Measurements from ENCODE around the gene CLDN14. TPM values are rescaled to one million over a fixed set of nuclear protein-coding genes. Genes with fewer than 3 reads are reported as not detected.

Gene CLDN14
- total and polyA plus RNA-seq, 2 donors = 0.09 to 0.16 TPM

DNA sequence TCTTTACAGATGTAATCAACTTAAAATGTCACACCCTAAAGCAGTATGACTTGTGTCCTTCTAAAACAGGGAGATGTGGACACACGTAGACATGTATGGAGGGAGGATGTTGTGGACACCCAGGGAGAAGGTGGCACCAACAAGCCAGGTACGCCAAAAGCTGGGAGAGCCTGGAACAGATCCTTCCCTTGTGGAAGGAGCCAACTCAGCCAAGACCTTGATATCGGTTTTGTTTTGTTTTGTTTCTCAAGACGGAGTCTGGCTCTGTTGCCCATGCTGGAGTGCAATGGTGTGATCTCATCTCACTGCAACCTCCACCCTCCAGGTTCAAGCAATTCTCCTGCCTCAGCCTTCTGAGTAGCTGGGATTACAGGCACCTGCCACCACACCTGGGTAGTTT is 49.1 kb downstream of the CLDN14 start:
- H3K4me3 ChIP-seq (ENCODE audit: low read depth, low read length) = no peak overlapping the region
- WGBS = 74% methylated on average over 4 of the region's 4 CpGs
- H3K27ac ChIP-seq (ENCODE audit: low read depth) = no peak overlapping the region
- H3K4me1 ChIP-seq (ENCODE audit: insufficient read depth) = no peaks in the 10 kb centered on the region
- H3K36me3 ChIP-seq (ENCODE audit: insufficient read depth) = no peaks in the 10 kb centered on the region
- DNase-seq (ENCODE audit: extremely low spot score) = no peak

DNA sequence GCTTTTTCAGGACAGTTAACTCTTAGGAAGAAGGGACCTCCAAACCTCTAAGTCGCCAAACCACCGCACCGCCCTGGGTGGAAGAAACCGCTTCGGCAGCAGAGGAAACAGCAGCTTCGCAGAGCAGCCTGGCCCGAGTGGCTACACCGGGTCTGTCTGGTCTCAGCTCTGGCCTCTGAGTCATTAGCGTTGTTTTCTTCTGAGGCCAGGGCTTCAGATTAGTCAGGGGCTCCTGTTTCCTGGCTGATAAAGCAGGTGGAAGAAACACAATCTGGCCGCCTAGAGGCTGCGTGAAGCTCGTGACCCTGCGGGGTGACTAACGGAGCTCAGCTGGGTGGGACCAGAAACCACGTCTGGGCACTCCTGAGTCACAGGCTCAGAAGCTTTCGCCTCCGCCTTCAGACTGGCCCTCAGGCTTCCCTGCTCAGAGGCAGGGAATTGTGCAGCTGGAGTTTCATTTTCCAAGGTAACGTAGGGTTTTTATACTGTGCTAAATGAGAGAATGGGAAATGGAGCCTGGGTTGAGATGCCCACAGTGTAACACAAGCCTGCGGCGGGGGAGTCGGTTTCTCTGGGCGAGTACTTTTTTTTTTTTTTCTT is 49.9 kb downstream of the CLDN14 start:
- H3K4me1 ChIP-seq (ENCODE audit: insufficient read depth) = no peaks in the 10 kb centered on the region
- H3K27ac ChIP-seq (ENCODE audit: low read depth) = peak overlapping the region; percentile 35
- H3K4me3 ChIP-seq (ENCODE audit: low read depth, low read length) = no peak overlapping the region
- H3K36me3 ChIP-seq (ENCODE audit: insufficient read depth) = no peaks in the 10 kb centered on the region
- DNase-seq (ENCODE audit: extremely low spot score) = no peak
- WGBS = 31% methylated on average over 22 of the region's 22 CpGs

DNA sequence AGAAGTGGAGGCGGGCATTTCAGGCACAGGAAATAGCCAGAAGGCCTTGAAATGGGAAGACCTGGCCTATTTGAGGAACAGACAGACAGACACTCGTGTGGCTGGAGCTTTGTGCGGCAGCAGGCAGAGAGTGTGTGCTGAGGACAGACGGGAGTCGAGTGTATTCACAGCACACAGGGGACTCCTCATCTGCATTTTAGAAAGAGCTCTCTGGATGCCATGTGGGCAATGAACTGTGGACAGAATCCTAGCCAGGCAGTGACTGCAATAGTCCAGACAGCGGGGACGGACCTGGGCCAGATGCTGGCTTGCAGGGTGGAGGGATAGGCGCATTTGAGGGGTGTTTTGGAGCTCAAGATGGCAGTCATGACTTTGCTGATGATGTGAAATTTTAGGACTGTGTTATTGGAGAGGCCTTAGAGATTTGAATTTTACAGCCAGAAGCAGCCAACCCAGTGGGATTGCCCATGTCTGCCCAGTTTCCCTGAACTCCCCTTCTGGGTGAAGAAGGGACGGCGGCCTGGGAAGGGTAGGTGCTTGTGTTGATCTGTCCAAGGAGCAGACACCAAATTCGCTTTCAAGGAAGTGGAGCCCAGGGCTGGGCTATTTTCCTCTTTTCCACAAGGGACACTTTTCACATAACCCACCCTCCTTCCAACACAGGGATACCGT is 51.0 kb downstream of the CLDN14 start:
- WGBS = 86% methylated on average over 12 of the region's 12 CpGs
- Histone ChIP-seq H3K27ac (ENCODE audit: low read depth) (no peak overlapping the region), H3K4me3 (ENCODE audit: low read depth, low read length) (no peak overlapping the region), H3K36me3 (ENCODE audit: insufficient read depth) (no peaks in the 10 kb centered on the region), H3K4me1 (ENCODE audit: insufficient read depth) (no peaks in the 10 kb centered on the region)
- no peak for DNase-seq (ENCODE audit: extremely low spot score)

DNA sequence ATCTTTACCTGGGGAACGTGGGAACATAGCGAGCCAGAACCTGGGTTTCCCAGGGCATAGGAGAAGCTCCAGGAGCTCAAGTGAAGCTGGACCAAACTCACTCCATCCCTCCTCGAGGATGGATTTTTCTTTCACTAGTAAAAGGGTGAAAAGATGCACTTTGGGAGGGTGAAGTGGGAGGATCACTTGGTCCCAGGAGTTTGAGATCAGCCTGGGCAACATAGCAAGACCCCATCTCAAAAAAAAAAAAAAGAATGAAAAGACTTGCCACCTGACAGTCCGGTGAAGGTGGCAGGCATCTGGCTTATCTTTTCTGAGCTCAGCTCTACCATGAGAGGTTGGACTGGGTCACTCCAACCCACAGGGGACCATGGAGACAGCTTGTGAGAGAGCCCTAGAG is 52.4 kb downstream of the CLDN14 start:
- Histone ChIP-seq H3K4me1 (ENCODE audit: insufficient read depth) (no peaks in the 10 kb centered on the region), H3K27ac (ENCODE audit: low read depth) (no peak overlapping the region), H3K36me3 (ENCODE audit: insufficient read depth) (no peaks in the 10 kb centered on the region), H3K4me3 (ENCODE audit: low read depth, low read length) (no peak overlapping the region)
- DNase-seq (ENCODE audit: extremely low spot score) = no peak
- WGBS = 90% methylated on average over 4 of the region's 4 CpGs

DNA sequence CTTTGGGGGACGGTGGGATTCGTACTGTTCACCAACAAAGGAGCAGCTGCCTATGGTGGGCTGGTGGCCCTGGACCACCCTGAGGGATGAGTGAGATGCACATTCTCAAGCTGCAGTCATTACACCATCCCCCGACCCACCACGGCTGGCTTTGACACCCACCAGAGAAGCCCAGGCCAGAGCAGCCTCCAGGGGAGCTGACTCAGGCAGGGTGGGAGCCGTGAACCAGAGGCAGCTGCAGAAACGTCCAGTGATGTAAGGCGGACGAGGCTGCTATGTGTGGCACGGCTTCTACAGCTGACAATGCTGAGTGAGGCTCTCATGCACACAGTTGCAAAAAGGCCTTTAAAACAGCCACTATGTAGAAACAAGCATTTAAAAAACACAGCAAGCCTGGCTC is 54.6 kb downstream of the CLDN14 start:
- 77% methylated on average over 9 of the region's 9 CpGs for WGBS
- H3K36me3 ChIP-seq (ENCODE audit: insufficient read depth) = no peaks in the 10 kb centered on the region

DNA sequence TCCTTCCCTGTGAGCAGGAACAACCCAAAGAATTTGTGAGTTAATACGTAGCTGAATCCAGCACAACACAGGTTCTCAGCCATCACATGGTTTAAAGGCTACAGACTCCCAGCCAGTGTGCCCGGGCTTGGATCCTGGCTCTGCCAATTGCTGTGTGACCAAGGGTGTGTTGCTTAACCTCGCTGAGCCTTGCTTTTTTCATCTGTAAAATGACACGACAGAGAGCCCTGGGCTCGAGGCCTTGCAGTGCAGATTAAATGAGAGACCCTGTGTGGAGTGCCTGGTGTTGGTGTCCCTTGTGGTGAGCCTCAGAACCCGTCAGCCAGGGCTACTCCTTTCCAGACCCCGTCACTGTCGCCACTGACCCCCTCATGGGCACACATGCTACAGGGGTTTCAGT is 55.3 kb downstream of the CLDN14 start:
- no peak for DNase-seq (ENCODE audit: extremely low spot score)
- Histone ChIP-seq H3K4me1 (ENCODE audit: insufficient read depth) (no peaks in the 10 kb centered on the region), H3K36me3 (ENCODE audit: insufficient read depth) (no peaks in the 10 kb centered on the region), H3K27ac (ENCODE audit: low read depth) (no peak overlapping the region), H3K4me3 (ENCODE audit: low read depth, low read length) (no peak overlapping the region)
- 95% methylated on average over 8 of the region's 8 CpGs for WGBS

More for the DNA sequence above, 54.6 kb downstream of the CLDN14 start:
- Histone ChIP-seq H3K4me1 (ENCODE audit: insufficient read depth) (no peaks in the 10 kb centered on the region), H3K4me3 (ENCODE audit: low read depth, low read length) (no peak overlapping the region), H3K27ac (ENCODE audit: low read depth) (no peak overlapping the region)
- DNase-seq (ENCODE audit: extremely low spot score) = no peak

DNA sequence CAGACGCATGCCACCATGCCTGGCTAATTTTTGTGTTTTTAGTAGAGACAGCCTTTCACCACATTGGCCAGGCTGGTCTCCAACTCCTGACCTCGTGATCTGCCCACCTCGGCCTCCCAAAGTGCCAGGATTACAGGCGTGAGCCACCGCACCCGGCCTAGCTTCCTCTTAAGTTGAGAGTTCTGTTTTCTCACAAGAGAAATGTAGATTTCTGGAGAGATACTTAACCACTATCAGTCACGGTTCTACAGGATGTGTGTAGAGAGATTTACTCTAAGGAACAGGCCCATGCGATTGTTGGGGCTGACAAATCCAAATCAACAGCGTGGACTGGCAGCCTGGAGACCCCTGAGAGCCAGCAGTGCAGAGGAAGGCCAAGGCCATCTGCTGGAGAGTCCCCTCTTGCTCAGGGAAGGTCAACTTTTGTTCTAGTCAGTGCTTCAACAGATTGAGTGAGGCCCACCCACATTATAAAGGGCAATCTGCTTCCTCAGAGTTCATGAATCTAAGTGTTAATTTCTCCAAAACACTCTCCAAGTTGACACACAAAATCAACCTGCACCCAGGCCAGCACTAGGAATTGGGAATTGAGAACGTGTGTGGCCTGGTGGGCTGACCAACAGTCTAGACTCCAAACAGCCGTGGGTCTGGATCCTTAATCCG is 56.0 kb downstream of the CLDN14 start:
- no peaks in the 10 kb centered on the region for H3K4me1 ChIP-seq (ENCODE audit: insufficient read depth)
- H3K4me3 ChIP-seq (ENCODE audit: low read depth, low read length) = no peak overlapping the region
- H3K27ac ChIP-seq (ENCODE audit: low read depth) = no peak overlapping the region
- H3K36me3 ChIP-seq (ENCODE audit: insufficient read depth) = no peaks in the 10 kb centered on the region
- 89% methylated on average over 12 of the region's 12 CpGs for WGBS
- DNase-seq (ENCODE audit: extremely low spot score) = no peak

DNA sequence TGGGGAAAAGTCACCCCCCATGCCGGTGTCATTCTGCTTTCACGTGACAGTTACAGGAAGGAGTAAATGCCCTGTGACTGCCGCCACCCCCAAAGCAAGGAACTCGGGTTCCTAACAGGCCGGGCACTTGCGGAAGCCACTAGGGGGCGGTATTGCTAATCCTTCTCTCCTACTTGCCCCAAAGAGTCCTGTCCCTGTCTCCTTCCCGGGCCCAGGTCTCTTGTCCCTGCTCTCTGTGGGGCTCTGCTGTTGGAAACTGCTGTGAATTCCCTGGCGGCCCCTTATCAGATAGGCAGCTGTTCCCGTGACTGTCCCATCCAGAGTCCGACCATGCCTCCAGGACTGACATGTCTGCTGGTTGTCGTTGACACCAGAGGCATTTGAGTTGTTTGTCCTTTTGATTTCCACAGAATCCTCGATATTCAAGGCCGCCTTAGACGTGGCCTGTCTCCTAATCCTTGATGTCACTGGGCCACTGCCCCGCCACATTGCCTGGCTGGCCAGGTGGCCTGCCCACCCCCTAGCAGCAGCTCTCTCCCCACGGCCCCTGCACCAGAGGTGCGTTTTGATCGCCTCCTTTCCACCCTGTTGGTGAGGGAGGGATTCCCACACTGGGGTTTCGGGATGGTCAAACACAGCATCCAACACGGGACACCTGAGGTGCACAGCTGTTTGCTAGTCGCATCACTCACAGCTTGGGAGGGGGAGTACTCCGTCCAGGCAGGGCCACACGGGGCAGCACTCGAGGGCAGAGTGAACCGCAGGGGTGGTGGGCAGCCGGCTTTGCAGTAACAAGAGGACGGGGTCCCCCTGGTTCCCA is 57.4 kb downstream of the CLDN14 start:
- DNase-seq (ENCODE audit: extremely low spot score) = no peak
- Histone ChIP-seq H3K4me3 (ENCODE audit: low read depth, low read length) (no peak overlapping the region), H3K27ac (ENCODE audit: low read depth) (no peak overlapping the region), H3K4me1 (ENCODE audit: insufficient read depth) (no peaks in the 10 kb centered on the region), H3K36me3 (ENCODE audit: insufficient read depth) (no peaks in the 10 kb centered on the region)
- WGBS = 57% methylated on average over 28 of the region's 28 CpGs

DNA sequence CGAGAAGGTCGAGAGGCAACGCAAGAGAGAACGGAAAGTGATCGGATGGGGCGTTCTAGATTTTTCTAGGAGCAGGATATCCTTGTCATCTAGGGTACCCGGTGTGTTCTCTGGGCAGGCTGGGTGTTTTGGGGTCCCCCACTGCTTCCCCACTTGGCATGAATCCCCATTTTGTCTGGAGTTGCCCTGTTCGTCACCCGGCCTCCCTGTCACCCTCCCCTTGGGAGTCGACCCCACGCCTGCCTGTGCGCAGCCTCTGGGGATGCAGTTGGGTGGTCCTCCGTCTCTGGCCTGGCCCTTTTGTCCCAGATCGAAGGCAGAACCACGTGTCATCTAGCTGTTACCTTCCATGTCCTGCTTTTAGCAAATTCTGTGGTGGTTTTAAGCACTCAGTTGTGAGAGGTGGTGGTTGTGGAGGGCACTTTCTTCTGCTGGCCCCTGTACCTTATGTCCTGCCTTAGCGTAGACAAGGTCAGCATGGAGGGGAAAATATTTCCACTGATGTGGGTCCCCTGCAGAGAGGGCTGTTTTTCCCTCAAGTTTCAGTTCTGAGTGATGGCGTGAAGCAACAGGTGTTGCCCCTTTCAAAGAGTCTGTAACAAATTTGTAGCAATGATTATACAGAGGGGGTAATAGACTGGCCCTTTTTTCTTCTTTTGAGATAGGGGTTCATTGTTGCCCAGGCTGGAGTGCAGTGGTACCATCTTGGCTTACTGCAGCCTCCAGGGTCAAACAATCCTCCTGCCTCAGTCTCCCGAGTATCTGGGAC is 59.2 kb downstream of the CLDN14 start:
- Histone ChIP-seq H3K4me3 (ENCODE audit: low read depth, low read length) (no peak overlapping the region), H3K36me3 (ENCODE audit: insufficient read depth) (no peaks in the 10 kb centered on the region), H3K27ac (ENCODE audit: low read depth) (no peak overlapping the region), H3K4me1 (ENCODE audit: insufficient read depth) (no peaks in the 10 kb centered on the region)
- DNase-seq (ENCODE audit: extremely low spot score) = no peak
- 94% methylated on average over 18 of the region's 18 CpGs for WGBS

DNA sequence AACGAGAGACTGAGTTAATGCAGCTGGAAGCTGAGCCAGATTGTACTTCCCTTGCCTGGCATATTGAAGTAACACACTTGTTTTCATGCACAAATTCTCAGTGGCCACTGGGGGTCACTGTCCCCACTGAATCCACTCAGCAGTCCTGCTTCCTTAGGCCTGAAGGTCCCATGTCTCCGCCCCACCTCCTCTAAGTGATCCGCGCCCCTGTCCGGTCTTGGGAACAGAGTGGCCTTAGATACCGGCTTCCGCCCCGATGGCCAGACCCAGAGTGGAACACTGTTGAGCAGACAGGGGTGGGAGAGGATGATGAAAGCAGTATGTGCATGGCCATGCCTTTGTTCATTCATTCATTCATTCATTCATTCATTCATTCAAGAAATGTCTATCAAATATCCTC is 59.9 kb downstream of the CLDN14 start:
- 10% methylated on average over 8 of the region's 8 CpGs for WGBS
- Histone ChIP-seq H3K4me1 (ENCODE audit: insufficient read depth) (no peaks in the 10 kb centered on the region), H3K36me3 (ENCODE audit: insufficient read depth) (no peaks in the 10 kb centered on the region), H3K4me3 (ENCODE audit: low read depth, low read length) (no peak overlapping the region), H3K27ac (ENCODE audit: low read depth) (no peak overlapping the region)
- peak; percentile 47 for DNase-seq (ENCODE audit: extremely low spot score)

DNA sequence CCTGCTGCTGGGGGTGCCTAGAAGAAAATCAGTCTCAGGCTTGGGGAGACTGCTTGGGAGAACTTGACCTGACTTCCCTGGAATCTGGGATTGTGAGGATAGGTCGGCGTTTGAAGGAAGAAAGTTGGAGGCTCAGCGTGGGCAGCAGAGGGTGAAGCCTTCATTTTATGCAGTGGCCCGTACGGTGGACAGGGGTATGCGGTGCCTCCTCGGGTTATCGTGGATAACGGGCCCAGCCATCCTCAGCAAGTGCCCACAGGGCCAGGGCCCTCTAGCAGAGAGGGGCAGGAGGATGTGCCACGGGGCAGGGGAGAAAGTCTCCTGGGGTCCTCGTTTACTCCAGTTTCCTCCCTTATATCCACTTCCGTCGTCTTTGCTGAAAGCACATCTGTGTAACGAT is 60.7 kb downstream of the CLDN14 start:
- no peak for DNase-seq (ENCODE audit: extremely low spot score)
- Histone ChIP-seq H3K4me3 (ENCODE audit: low read depth, low read length) (no peak overlapping the region), H3K4me1 (ENCODE audit: insufficient read depth) (no peaks in the 10 kb centered on the region), H3K27ac (ENCODE audit: low read depth) (no peak overlapping the region), H3K36me3 (ENCODE audit: insufficient read depth) (no peaks in the 10 kb centered on the region)
- WGBS = 79% methylated on average over 14 of the region's 14 CpGs

DNA sequence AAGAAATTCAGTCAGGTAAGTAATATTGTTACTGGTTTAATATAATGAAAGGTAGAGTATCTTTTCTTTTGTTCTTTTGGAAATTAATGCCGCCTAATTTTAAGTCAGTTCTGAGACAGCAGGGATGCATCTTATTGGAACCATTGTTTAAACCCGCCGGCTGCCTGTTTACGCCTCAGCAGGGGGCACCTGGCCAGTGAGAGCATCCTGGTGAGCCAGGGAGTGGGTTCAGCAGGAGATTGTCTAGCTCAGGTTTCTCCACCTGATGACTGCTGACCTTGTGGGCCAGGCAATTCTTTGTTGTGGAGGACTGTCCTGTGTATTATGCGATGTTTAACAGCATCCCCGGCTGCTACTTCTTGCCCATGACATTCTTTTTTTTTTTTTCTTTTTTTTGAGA is 64.5 kb downstream of the CLDN14 start:
- H3K36me3 ChIP-seq (ENCODE audit: insufficient read depth) = no peaks in the 10 kb centered on the region
- WGBS = 90% methylated on average over 6 of the region's 6 CpGs

DNA sequence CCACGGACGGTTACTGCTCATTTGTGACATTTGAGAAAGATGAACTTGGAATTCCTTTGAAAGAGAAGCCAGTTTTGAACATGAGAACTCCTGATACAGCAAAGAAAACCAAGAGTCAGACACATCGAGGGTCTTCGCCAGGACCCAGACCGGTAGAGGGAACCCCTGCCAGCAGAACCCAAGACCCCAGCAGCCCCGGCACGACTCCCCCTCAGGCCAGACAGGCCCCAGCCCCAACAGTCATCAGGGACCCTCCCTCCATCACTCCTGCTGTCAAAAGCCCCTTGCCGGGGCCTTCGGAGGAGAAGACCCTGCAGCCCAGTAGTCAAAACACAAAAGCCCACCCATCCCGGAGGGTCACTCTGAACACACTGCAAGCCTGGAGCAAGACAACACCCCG is 67.0 kb downstream of the CLDN14 start:
- Histone ChIP-seq H3K4me1 (ENCODE audit: insufficient read depth) (no peaks in the 10 kb centered on the region), H3K4me3 (ENCODE audit: low read depth, low read length) (no peak overlapping the region), H3K27ac (ENCODE audit: low read depth) (no peak overlapping the region), H3K36me3 (ENCODE audit: insufficient read depth) (no peaks in the 10 kb centered on the region)
- WGBS = 95% methylated on average over 11 of the region's 11 CpGs
- DNase-seq (ENCODE audit: extremely low spot score) = no peak

More for the DNA sequence above, 64.5 kb downstream of the CLDN14 start:
- no peak overlapping the region for H3K4me3 ChIP-seq (ENCODE audit: low read depth, low read length)
- H3K27ac ChIP-seq (ENCODE audit: low read depth) = no peak overlapping the region
- H3K4me1 ChIP-seq (ENCODE audit: insufficient read depth) = no peaks in the 10 kb centered on the region
- no peak for DNase-seq (ENCODE audit: extremely low spot score)
